ENCODE results near the gene RUNX1. TPM values are rescaled to one million over a fixed set of nuclear protein-coding genes. Genes with fewer than 3 reads are reported as not detected.

The RUNX1 gene
- total and polyA plus RNA-seq, 10 of the 15 experiments (the other 5 are each of a cell fraction or from before 2014, with no cell fraction given), result 0.90 to 15.2 (median 4.1) TPM

- Histone ChIP-seq H2AFZ (ENCODE audit: control insufficient read depth, low read depth, low read length) (no peak overlapping the region), H3K27ac (ENCODE audit: control insufficient read depth, insufficient read depth) (no peak overlapping the region), H3K4me3 (no peak overlapping the region), H3K36me3 (ENCODE audit: control insufficient read depth in 2 of 2, insufficient read depth in 2 of 2, low read length in 1 of 2) (no peaks in the 10 kb centered on the region), H3K9me3 (replicated peaks; ENCODE audit: control insufficient read depth, insufficient read depth, low read length) (no peaks in the 10 kb centered on the region; the same call in 2 of the 3 replicates), H3K27me3 (replicated peaks in 1 of 2; ENCODE audit: control insufficient read depth in 2 of 2, insufficient read depth in 2 of 2, low read length in 1 of 2) (no peaks in the 10 kb centered on the region; a peak in 1 of 4 replicates), H3K4me2 (ENCODE audit: control insufficient read depth, insufficient read depth) (no peak overlapping the region), H4K20me1 (ENCODE audit: control insufficient read depth, insufficient read depth) (no peaks in the 10 kb centered on the region), H3K4me1 (ENCODE audit: control insufficient read depth, insufficient read depth, low read length) (no peaks in the 10 kb centered on the region), H3K9ac (ENCODE audit: control insufficient read depth, insufficient read depth, low read length) (no peak overlapping the region), H3K79me2 (ENCODE audit: control insufficient read depth, insufficient read depth, low read length) (no peaks in the 10 kb centered on the region)
- SMC1A ChIA-PET (ENCODE audit: uncharacterized antibody, unreplicated experiment), result no interaction called here
- no peak for ATAC-seq
- POLR2A ChIA-PET, result no interaction called here
- in situ Hi-C loops (cut with MboI), result no loop called here
- intact Hi-C loops (cut with micrococcal nuclease; ENCODE audit: unreplicated experiment), result no loop called here
- TF ChIP-seq PAX5 (IDR thresholded peaks at IDR 0.05; ENCODE audit: borderline replicate concordance, low read depth, low read length) (no peak), ZNF24 (IDR thresholded peaks at IDR 0.05) (no peak), ZSCAN29 (IDR thresholded peaks at IDR 0.05) (no peak)
- no peak for FAIRE-seq
- CTCF ChIA-PET, result no interaction called here
- RAD21 ChIA-PET (ENCODE audit: unreplicated experiment), result no interaction called here
- WGBS (ENCODE audit: insufficient coverage, insufficient replicate concordance, low lambda C conversion rate, missing lambda C conversion rate), result 55% methylated on average over 4 of the region's 4 CpGs
- no TSS peak for BruUV-seq (replicated peaks)
- no peak for DNase-seq (ENCODE audit: low read depth, low spot score)
These were observed 100.1 kb downstream of the RUNX1 start for GRCh38 chr21:34949030-34949429.

GRCh38 chr21:34948157-34948556 is 100.9 kb downstream of the RUNX1 start:
- 55% methylated on average over 5 of the region's 5 CpGs for WGBS (ENCODE audit: insufficient coverage, insufficient replicate concordance, low lambda C conversion rate, missing lambda C conversion rate)
- Histone ChIP-seq H3K27me3 (replicated peaks in 1 of 2; ENCODE audit: control insufficient read depth in 2 of 2, insufficient read depth in 2 of 2, low read length in 1 of 2) (no peaks in the 10 kb centered on the region; a peak in 1 of 4 replicates), H3K27ac (ENCODE audit: control insufficient read depth, insufficient read depth) (no peak overlapping the region), H3K4me3 (no peak overlapping the region), H4K20me1 (ENCODE audit: control insufficient read depth, insufficient read depth) (no peaks in the 10 kb centered on the region), H3K79me2 (ENCODE audit: control insufficient read depth, insufficient read depth, low read length) (no peaks in the 10 kb centered on the region), H3K36me3 (ENCODE audit: control insufficient read depth in 2 of 2, insufficient read depth in 2 of 2, low read length in 1 of 2) (no peaks in the 10 kb centered on the region), H3K9me3 (replicated peaks; ENCODE audit: control insufficient read depth, insufficient read depth, low read length) (no peaks in the 10 kb centered on the region; the same call in 2 of the 3 replicates), H2AFZ (ENCODE audit: control insufficient read depth, low read depth, low read length) (no peak overlapping the region), H3K4me2 (ENCODE audit: control insufficient read depth, insufficient read depth) (no peak overlapping the region), H3K4me1 (ENCODE audit: control insufficient read depth, insufficient read depth, low read length) (no peaks in the 10 kb centered on the region), H3K9ac (ENCODE audit: control insufficient read depth, insufficient read depth, low read length) (no peak overlapping the region)
- ChIA-PET CTCF (no interaction called here), POLR2A (interaction anchor here (0.7 kb wide), 1 partner anchor 726 kb away, joined by 3 read pairs; no protein-coding TSS in a partner anchor), SMC1A (ENCODE audit: uncharacterized antibody, unreplicated experiment) (no interaction called here), RAD21 (ENCODE audit: unreplicated experiment) (no interaction called here)
- in situ Hi-C loops (cut with MboI) (no loop called here), intact Hi-C loops (cut with micrococcal nuclease; ENCODE audit: unreplicated experiment) (no loop called here)
- no TSS peak for BruUV-seq (replicated peaks)
- no peak for FAIRE-seq
- ATAC-seq, result no peak
- no peak for TF ChIP-seq HSF1 (IDR thresholded peaks at IDR 0.05; ENCODE audit: low read depth, low read length)
- no peak for TF ChIP-seq ZBED1 (IDR thresholded peaks at IDR 0.05; ENCODE audit: borderline replicate concordance)
- TF ChIP-seq CEBPB (IDR thresholded peaks at IDR 0.05; ENCODE audit: borderline replicate concordance in 1 of 2, low read depth in 2 of 2, low read length in 2 of 2), result no peak
- no peak for TF ChIP-seq BMI1 (IDR thresholded peaks at IDR 0.05; ENCODE audit: borderline replicate concordance)
- TF ChIP-seq ZBTB11 (CRISPR knock-in tag; IDR thresholded peaks at IDR 0.05), result no peak
- TF ChIP-seq FOXM1 (IDR thresholded peaks at IDR 0.05; ENCODE audit: low read depth, low read length), result no peak
- TF ChIP-seq ASH2L (IDR thresholded peaks at IDR 0.05; ENCODE audit: borderline replicate concordance, low read depth), result no peak
- TF ChIP-seq BHLHE40 (IDR thresholded peaks at IDR 0.05; ENCODE audit: borderline replicate concordance in 1 of 2, low read depth in 2 of 2, low read length in 1 of 2), result no peak
- no peak for TF ChIP-seq RCOR1 (conservative IDR thresholded peaks at IDR 0.05; ENCODE audit: low read depth, low read length)
- TF ChIP-seq SMAD5 (IDR thresholded peaks at IDR 0.05; ENCODE audit: low read depth), result no peak
- TF ChIP-seq POU2F2 (IDR thresholded peaks at IDR 0.05; ENCODE audit: borderline replicate concordance, low read depth, low read length), result no peak
- no peak for TF ChIP-seq CREB1 (IDR thresholded peaks at IDR 0.05; ENCODE audit: low read depth)
- DNase-seq (ENCODE audit: low read depth, low spot score), result no peak

Measured in GM12878 (cell line).